ENCODE measurements around the gene KRTAP5-3. TPM values are rescaled to one million over a fixed set of nuclear protein-coding genes. Genes with fewer than 3 reads are reported as not detected.

KRTAP5-3 gene
- total and polyA plus RNA-seq, 2 of the 8 experiments (the other 6 are each of a cell fraction or from before 2014, with no cell fraction given): not detected

- TF ChIP-seq CTCF (IDR thresholded peaks at IDR 0.05; ENCODE audit: control extremely low read depth in 1 of 3, insufficient read depth in 1 of 3, low read depth in 1 of 3, low read length in 3 of 3) (no peak), SP2 (IDR thresholded peaks at IDR 0.05; ENCODE audit: low read length) (no peak), BACH1 (IDR thresholded peaks at IDR 0.05; ENCODE audit: low read length) (no peak)
Measured at GRCh38 chr11:1639102-1639620, 30.9 kb upstream of the KRTAP5-3 start (continued).

Measured in H1 (cell line).